Right lobe of liver (tissue), 4 donors: Measurements from ENCODE around the gene CSF2.

Experiments used
- POLR2A ChIP-seq: fragments of 450-650 bp; IDR thresholded peaks from one replicate; pipeline ENCODE4 v1.6.1; 2017; ENCODE audit warnings: antibody characterized with exemption, mild to moderate bottlenecking
- TF ChIP-seq, protein P1 (sequence below), 4 donors: fragments of 200-600 bp in 3 of 4; fragments of 450-650 bp in 1 of 4; IDR thresholded peaks; one replicate each; pipeline versions ENCODE4 v1.5.1 to v1.8.0; 2016 to 2022; ENCODE audit warnings: antibody characterized with exemption in 4 of 4, mild to moderate bottlenecking in 2 of 4
- donor health status: DM: no; HTN: no; CAD: no.
- donor health status: DM: no; HTN: no; CAD: no.
- donor health status: DM: no; HTN: yes; CAD: no.

GRCh38 chr5:132054031-132054696, 19.4 kb upstream of the CSF2 start:
- TF ChIP-seq, protein P1, sequence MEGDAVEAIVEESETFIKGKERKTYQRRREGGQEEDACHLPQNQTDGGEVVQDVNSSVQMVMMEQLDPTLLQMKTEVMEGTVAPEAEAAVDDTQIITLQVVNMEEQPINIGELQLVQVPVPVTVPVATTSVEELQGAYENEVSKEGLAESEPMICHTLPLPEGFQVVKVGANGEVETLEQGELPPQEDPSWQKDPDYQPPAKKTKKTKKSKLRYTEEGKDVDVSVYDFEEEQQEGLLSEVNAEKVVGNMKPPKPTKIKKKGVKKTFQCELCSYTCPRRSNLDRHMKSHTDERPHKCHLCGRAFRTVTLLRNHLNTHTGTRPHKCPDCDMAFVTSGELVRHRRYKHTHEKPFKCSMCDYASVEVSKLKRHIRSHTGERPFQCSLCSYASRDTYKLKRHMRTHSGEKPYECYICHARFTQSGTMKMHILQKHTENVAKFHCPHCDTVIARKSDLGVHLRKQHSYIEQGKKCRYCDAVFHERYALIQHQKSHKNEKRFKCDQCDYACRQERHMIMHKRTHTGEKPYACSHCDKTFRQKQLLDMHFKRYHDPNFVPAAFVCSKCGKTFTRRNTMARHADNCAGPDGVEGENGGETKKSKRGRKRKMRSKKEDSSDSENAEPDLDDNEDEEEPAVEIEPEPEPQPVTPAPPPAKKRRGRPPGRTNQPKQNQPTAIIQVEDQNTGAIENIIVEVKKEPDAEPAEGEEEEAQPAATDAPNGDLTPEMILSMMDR (IDR thresholded peaks at IDR 0.05): no peak
- TF ChIP-seq POLR2A: no peak
